ENCODE measurements around the gene C20orf141.

DNA sequence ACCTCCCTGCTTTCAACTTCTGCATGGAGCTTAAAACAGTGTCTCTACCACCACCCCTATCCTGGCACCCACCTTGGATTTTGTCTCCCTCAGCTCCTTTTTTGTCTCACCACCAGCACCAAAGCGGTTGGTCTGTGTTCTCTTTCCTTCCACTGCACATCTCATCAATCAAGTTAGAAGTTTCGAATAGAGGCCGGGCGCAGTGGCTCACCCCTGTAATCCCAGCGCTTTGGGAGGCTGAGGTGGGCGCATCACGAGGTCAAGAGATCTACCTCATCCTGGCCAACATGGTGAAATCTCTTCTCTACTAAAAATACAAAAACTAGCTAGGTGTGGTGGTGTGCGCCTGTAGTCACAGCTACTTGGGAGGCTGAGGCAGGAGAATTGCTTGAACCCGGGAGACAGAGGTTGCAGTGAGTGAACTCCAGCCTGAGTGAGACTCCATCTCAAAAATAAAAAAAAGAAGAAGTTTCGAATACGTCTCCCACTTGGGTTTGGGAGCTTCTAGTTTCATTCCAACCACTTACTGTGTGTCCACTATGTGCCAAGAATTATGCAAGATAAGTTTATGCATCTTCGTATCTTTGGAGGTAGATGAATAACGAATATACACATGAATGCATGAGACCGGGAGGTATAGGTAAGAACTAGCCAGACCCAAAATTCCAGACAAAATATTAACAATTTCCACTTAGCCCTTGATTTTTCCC is 19.8 kb downstream of the C20orf141 start:
- TF ChIP-seq, protein P1, sequence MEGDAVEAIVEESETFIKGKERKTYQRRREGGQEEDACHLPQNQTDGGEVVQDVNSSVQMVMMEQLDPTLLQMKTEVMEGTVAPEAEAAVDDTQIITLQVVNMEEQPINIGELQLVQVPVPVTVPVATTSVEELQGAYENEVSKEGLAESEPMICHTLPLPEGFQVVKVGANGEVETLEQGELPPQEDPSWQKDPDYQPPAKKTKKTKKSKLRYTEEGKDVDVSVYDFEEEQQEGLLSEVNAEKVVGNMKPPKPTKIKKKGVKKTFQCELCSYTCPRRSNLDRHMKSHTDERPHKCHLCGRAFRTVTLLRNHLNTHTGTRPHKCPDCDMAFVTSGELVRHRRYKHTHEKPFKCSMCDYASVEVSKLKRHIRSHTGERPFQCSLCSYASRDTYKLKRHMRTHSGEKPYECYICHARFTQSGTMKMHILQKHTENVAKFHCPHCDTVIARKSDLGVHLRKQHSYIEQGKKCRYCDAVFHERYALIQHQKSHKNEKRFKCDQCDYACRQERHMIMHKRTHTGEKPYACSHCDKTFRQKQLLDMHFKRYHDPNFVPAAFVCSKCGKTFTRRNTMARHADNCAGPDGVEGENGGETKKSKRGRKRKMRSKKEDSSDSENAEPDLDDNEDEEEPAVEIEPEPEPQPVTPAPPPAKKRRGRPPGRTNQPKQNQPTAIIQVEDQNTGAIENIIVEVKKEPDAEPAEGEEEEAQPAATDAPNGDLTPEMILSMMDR (IDR thresholded peaks at IDR 0.05; ENCODE audit: insufficient read depth, low read depth, low read length): no peak
- no peak for TF ChIP-seq EZH2 (IDR thresholded peaks at IDR 0.05; ENCODE audit: insufficient read depth, low read length)
